ENCODE results near the gene HLCS.

- TF ChIP-seq TAF1 (IDR thresholded peaks at IDR 0.05; ENCODE audit: borderline replicate concordance, low read depth, low read length) (no peak), POLR2AphosphoS5 (IDR thresholded peaks at IDR 0.05; ENCODE audit: low read depth, low read length) (no peak)
These were observed 203.2 kb downstream of the HLCS start for GRCh38 chr21:36763305-36763704.

Measured in GM12892 (cell line).